ENCODE results near the gene KLF11.

KLF11 gene

GRCh38 chr2:9999693-10000092, 43.7 kb upstream of the KLF11 start:
- 100% methylated on average over 1 of the region's 1 CpG for WGBS (ENCODE audit: insufficient coverage)
- ChIA-PET POLR2A (no interaction called here), CTCF (interaction anchor here (1.6 kb wide), 1 partner anchor 185 kb away, joined by 3 read pairs; no protein-coding TSS in a partner anchor)
- Histone ChIP-seq H3K36me3 (ENCODE audit: control insufficient read depth in 4 of 4, insufficient read depth in 4 of 4, low read length in 3 of 4) (no peaks in the 10 kb centered on the region), H3K9me3 (ENCODE audit: control extremely low read depth in 1 of 5, control insufficient read depth in 4 of 5, insufficient read depth in 2 of 5, low read depth in 1 of 5, low read length in 4 of 5) (no peaks in the 10 kb centered on the region), H3K27ac (ENCODE audit: insufficient read depth in 1 of 2, low read depth in 1 of 2, low read length in 2 of 2, poor library complexity in 1 of 2, severe bottlenecking in 2 of 2) (no peak overlapping the region), H3K4me1 (ENCODE audit: control extremely low read depth in 1 of 4, control insufficient read depth in 4 of 4, insufficient read depth in 4 of 4, low read length in 3 of 4) (no peaks in the 10 kb centered on the region), H3K27me3 (replicated peaks in 2 of 5; ENCODE audit: control insufficient read depth in 4 of 5, insufficient read depth in 5 of 5, low read length in 4 of 5) (peaks cover 0 to 7% (median 0%) of the 10 kb centered on the region in 5 experiments), H3K4me3 (ENCODE audit: control insufficient read depth in 1 of 7, extremely low read depth in 1 of 7, insufficient read depth in 4 of 7, low read depth in 2 of 7, low read length in 6 of 7) (no peak overlapping the region)
- DNase-seq: no peak

GRCh38 chr2:10000541-10000940, 42.8 kb upstream of the KLF11 start:
- H3K9me3 ChIP-seq (ENCODE audit: control extremely low read depth in 1 of 5, control insufficient read depth in 4 of 5, insufficient read depth in 2 of 5, low read depth in 1 of 5, low read length in 4 of 5): peaks cover 0 to under 1% (median 0%) of the 10 kb centered on the region in 5 experiments
- H3K27me3 ChIP-seq (replicated peaks in 2 of 5; ENCODE audit: control insufficient read depth in 4 of 5, insufficient read depth in 5 of 5, low read length in 4 of 5): peaks cover 0 to 9% (median 3%) of the 10 kb centered on the region in 5 experiments
- POLR2A ChIA-PET: no interaction called here
- no peak overlapping the region for H3K27ac ChIP-seq (ENCODE audit: insufficient read depth in 1 of 2, low read depth in 1 of 2, low read length in 2 of 2, poor library complexity in 1 of 2, severe bottlenecking in 2 of 2)
- 97% methylated on average over 6 of the region's 8 CpGs for WGBS (ENCODE audit: insufficient coverage)
- no peak overlapping the region for H3K4me3 ChIP-seq (ENCODE audit: control insufficient read depth in 1 of 7, extremely low read depth in 1 of 7, insufficient read depth in 4 of 7, low read depth in 2 of 7, low read length in 6 of 7)
- no peaks in the 10 kb centered on the region for H3K36me3 ChIP-seq (ENCODE audit: control insufficient read depth in 4 of 4, insufficient read depth in 4 of 4, low read length in 3 of 4)
- CTCF ChIA-PET: interaction anchor here (1.6 kb wide), 1 partner anchor 186 kb away, joined by 3 read pairs; no protein-coding TSS in a partner anchor
- H3K4me1 ChIP-seq (ENCODE audit: control extremely low read depth in 1 of 4, control insufficient read depth in 4 of 4, insufficient read depth in 4 of 4, low read length in 3 of 4): no peaks in the 10 kb centered on the region
- DNase-seq: no peak

GRCh38 chr2:10001586-10001985, 41.8 kb upstream of the KLF11 start:
- WGBS (ENCODE audit: insufficient coverage): 100% methylated on average over 1 of the region's 5 CpGs
- Histone ChIP-seq H3K4me3 (ENCODE audit: control insufficient read depth in 1 of 7, extremely low read depth in 1 of 7, insufficient read depth in 4 of 7, low read depth in 2 of 7, low read length in 6 of 7) (no peak overlapping the region), H3K27ac (ENCODE audit: insufficient read depth in 1 of 2, low read depth in 1 of 2, low read length in 2 of 2, poor library complexity in 1 of 2, severe bottlenecking in 2 of 2) (no peak overlapping the region), H3K4me1 (ENCODE audit: control extremely low read depth in 1 of 4, control insufficient read depth in 4 of 4, insufficient read depth in 4 of 4, low read length in 3 of 4) (peaks cover 0 to 5% (median 2%) of the 10 kb centered on the region in 4 experiments), H3K36me3 (ENCODE audit: control insufficient read depth in 4 of 4, insufficient read depth in 4 of 4, low read length in 3 of 4) (no peaks in the 10 kb centered on the region), H3K27me3 (replicated peaks in 2 of 5; ENCODE audit: control insufficient read depth in 4 of 5, insufficient read depth in 5 of 5, low read length in 4 of 5) (peaks cover 0 to 14% (median 9%) of the 10 kb centered on the region in 5 experiments), H3K9me3 (ENCODE audit: control extremely low read depth in 1 of 5, control insufficient read depth in 4 of 5, insufficient read depth in 2 of 5, low read depth in 1 of 5, low read length in 4 of 5) (peaks cover 0 to 8% (median 3%) of the 10 kb centered on the region in 5 experiments)
- ChIA-PET POLR2A (no interaction called here), CTCF (interaction anchor here (1.6 kb wide), 1 partner anchor 187 kb away, joined by 3 read pairs; no protein-coding TSS in a partner anchor)
- DNase-seq: no peak

GRCh38 chr2:10002109-10002508, 41.2 kb upstream of the KLF11 start:
- no peak overlapping the region for H3K27ac ChIP-seq (ENCODE audit: insufficient read depth in 1 of 2, low read depth in 1 of 2, low read length in 2 of 2, poor library complexity in 1 of 2, severe bottlenecking in 2 of 2)
- H3K9me3 ChIP-seq (ENCODE audit: control extremely low read depth in 1 of 5, control insufficient read depth in 4 of 5, insufficient read depth in 2 of 5, low read depth in 1 of 5, low read length in 4 of 5): peaks cover 0 to 8% (median 3%) of the 10 kb centered on the region in 5 experiments
- peaks cover 0 to 5% (median 4%) of the 10 kb centered on the region in 4 experiments for H3K4me1 ChIP-seq (ENCODE audit: control extremely low read depth in 1 of 4, control insufficient read depth in 4 of 4, insufficient read depth in 4 of 4, low read length in 3 of 4)
- H3K36me3 ChIP-seq (ENCODE audit: control insufficient read depth in 4 of 4, insufficient read depth in 4 of 4, low read length in 3 of 4): no peaks in the 10 kb centered on the region
- peaks cover 0 to 19% (median 7%) of the 10 kb centered on the region in 5 experiments for H3K27me3 ChIP-seq (replicated peaks in 2 of 5; ENCODE audit: control insufficient read depth in 4 of 5, insufficient read depth in 5 of 5, low read length in 4 of 5)
- H3K4me3 ChIP-seq (ENCODE audit: control insufficient read depth in 1 of 7, extremely low read depth in 1 of 7, insufficient read depth in 4 of 7, low read depth in 2 of 7, low read length in 6 of 7): no peak overlapping the region
- CTCF ChIA-PET: interaction anchor here (0.6 to 1.2 kb wide), 3 partner anchors 17 to 82 kb away, joined by 3 to 5 read pairs (median 4); no protein-coding TSS in a partner anchor
- POLR2A ChIA-PET: no interaction called here
- 64% methylated on average over 2 of the region's 5 CpGs for WGBS (ENCODE audit: insufficient coverage)
- no peak for DNase-seq

GRCh38 chr2:10002681-10003080, 40.7 kb upstream of the KLF11 start:
- 96% methylated on average over 8 of the region's 9 CpGs for WGBS (ENCODE audit: insufficient coverage)
- CTCF ChIA-PET: interaction anchor here (0.6 to 1.2 kb wide), 3 partner anchors 18 to 83 kb away, joined by 3 to 5 read pairs (median 4); no protein-coding TSS in a partner anchor
- peaks cover 0 to 5% (median 4%) of the 10 kb centered on the region in 4 experiments for H3K4me1 ChIP-seq (ENCODE audit: control extremely low read depth in 1 of 4, control insufficient read depth in 4 of 4, insufficient read depth in 4 of 4, low read length in 3 of 4)
- no peak overlapping the region for H3K4me3 ChIP-seq (ENCODE audit: control insufficient read depth in 1 of 7, extremely low read depth in 1 of 7, insufficient read depth in 4 of 7, low read depth in 2 of 7, low read length in 6 of 7)
- peaks cover 0 to 8% (median 3%) of the 10 kb centered on the region in 5 experiments for H3K9me3 ChIP-seq (ENCODE audit: control extremely low read depth in 1 of 5, control insufficient read depth in 4 of 5, insufficient read depth in 2 of 5, low read depth in 1 of 5, low read length in 4 of 5)
- peaks cover 0 to 25% (median 7%) of the 10 kb centered on the region in 5 experiments for H3K27me3 ChIP-seq (replicated peaks in 2 of 5; ENCODE audit: control insufficient read depth in 4 of 5, insufficient read depth in 5 of 5, low read length in 4 of 5)
- H3K36me3 ChIP-seq (ENCODE audit: control insufficient read depth in 4 of 4, insufficient read depth in 4 of 4, low read length in 3 of 4): no peaks in the 10 kb centered on the region
- POLR2A ChIA-PET: no interaction called here
- DNase-seq: no peak
- no peak overlapping the region for H3K27ac ChIP-seq (ENCODE audit: insufficient read depth in 1 of 2, low read depth in 1 of 2, low read length in 2 of 2, poor library complexity in 1 of 2, severe bottlenecking in 2 of 2)

- ChIA-PET CTCF (no interaction called here), POLR2A (no interaction called here)
- Histone ChIP-seq H3K9me3 (ENCODE audit: control extremely low read depth in 1 of 5, control insufficient read depth in 4 of 5, insufficient read depth in 2 of 5, low read depth in 1 of 5, low read length in 4 of 5) (peaks cover 0 to 8% (median 3%) of the 10 kb centered on the region in 5 experiments), H3K4me3 (ENCODE audit: control insufficient read depth in 1 of 7, extremely low read depth in 1 of 7, insufficient read depth in 4 of 7, low read depth in 2 of 7, low read length in 6 of 7) (no peak overlapping the region), H3K27me3 (replicated peaks in 2 of 5; ENCODE audit: control insufficient read depth in 4 of 5, insufficient read depth in 5 of 5, low read length in 4 of 5) (peaks cover 0 to 31% (median 11%) of the 10 kb centered on the region in 5 experiments), H3K27ac (ENCODE audit: insufficient read depth in 1 of 2, low read depth in 1 of 2, low read length in 2 of 2, poor library complexity in 1 of 2, severe bottlenecking in 2 of 2) (no peak overlapping the region), H3K4me1 (ENCODE audit: control extremely low read depth in 1 of 4, control insufficient read depth in 4 of 4, insufficient read depth in 4 of 4, low read length in 3 of 4) (peaks cover 0 to 5% (median 4%) of the 10 kb centered on the region in 4 experiments), H3K36me3 (ENCODE audit: control insufficient read depth in 4 of 4, insufficient read depth in 4 of 4, low read length in 3 of 4) (no peaks in the 10 kb centered on the region)
- DNase-seq: no peak
- 98% methylated on average over 18 of the region's 20 CpGs for WGBS (ENCODE audit: insufficient coverage)
Observed at GRCh38 chr2:10003206-10004125, 39.9 kb upstream of the KLF11 start.

GRCh38 chr2:10004401-10004800, 38.9 kb upstream of the KLF11 start:
- 100% methylated on average over 1 of the region's 5 CpGs for WGBS (ENCODE audit: insufficient coverage)
- POLR2A ChIA-PET: no interaction called here
- no peaks in the 10 kb centered on the region for H3K36me3 ChIP-seq (ENCODE audit: control insufficient read depth in 4 of 4, insufficient read depth in 4 of 4, low read length in 3 of 4)
- H3K27ac ChIP-seq (ENCODE audit: insufficient read depth in 1 of 2, low read depth in 1 of 2, low read length in 2 of 2, poor library complexity in 1 of 2, severe bottlenecking in 2 of 2): no peak overlapping the region
- CTCF ChIA-PET: interaction anchor here (1.3 to 1.7 kb wide), 2 partner anchors 8 to 31 kb away, joined by 4 read pairs; no protein-coding TSS in a partner anchor
- H3K4me1 ChIP-seq (ENCODE audit: control extremely low read depth in 1 of 4, control insufficient read depth in 4 of 4, insufficient read depth in 4 of 4, low read length in 3 of 4): peaks cover 0 to 5% (median 4%) of the 10 kb centered on the region in 4 experiments
- no peak overlapping the region for H3K4me3 ChIP-seq (ENCODE audit: control insufficient read depth in 1 of 7, extremely low read depth in 1 of 7, insufficient read depth in 4 of 7, low read depth in 2 of 7, low read length in 6 of 7)
- H3K9me3 ChIP-seq (ENCODE audit: control extremely low read depth in 1 of 5, control insufficient read depth in 4 of 5, insufficient read depth in 2 of 5, low read depth in 1 of 5, low read length in 4 of 5): peaks cover 0 to 8% (median 3%) of the 10 kb centered on the region in 5 experiments
- H3K27me3 ChIP-seq (replicated peaks in 2 of 5; ENCODE audit: control insufficient read depth in 4 of 5, insufficient read depth in 5 of 5, low read length in 4 of 5): peaks cover 0 to 40% (median 11%) of the 10 kb centered on the region in 5 experiments
- no peak for DNase-seq

Data from common myeloid progenitor, CD34-positive (primary cell).